Upper lobe of left lung (tissue), 4 donors: ENCODE data around the gene GLP2R.

ENCODE experiments used
- EP300 ChIP-seq, 4 donors: sonication (generic); formaldehyde crosslinking; IDR thresholded peaks; one replicate each; pipeline ENCODE4 v1.5.1; 2017; ENCODE audit warnings: antibody characterized with exemption in 4 of 4, control low read depth in 2 of 4
- POLR2AphosphoS5 ChIP-seq, 2 donors: sonication (generic); formaldehyde crosslinking; IDR thresholded peaks; one replicate each; pipeline ENCODE4 v1.5.1; 2017; ENCODE audit warnings: antibody characterized with exemption in 2 of 2
- TF ChIP-seq, protein P1 (sequence below), 6 experiments: fragments of 450-650 bp in 4 of 6; fragments of 200-600 bp in 2 of 6; sonication (generic) in 2 of 6; IDR thresholded peaks; one replicate each; pipeline ENCODE4 v1.5.1; 2016 to 2019; ENCODE audit warnings: antibody characterized with exemption in 6 of 6

DNA sequence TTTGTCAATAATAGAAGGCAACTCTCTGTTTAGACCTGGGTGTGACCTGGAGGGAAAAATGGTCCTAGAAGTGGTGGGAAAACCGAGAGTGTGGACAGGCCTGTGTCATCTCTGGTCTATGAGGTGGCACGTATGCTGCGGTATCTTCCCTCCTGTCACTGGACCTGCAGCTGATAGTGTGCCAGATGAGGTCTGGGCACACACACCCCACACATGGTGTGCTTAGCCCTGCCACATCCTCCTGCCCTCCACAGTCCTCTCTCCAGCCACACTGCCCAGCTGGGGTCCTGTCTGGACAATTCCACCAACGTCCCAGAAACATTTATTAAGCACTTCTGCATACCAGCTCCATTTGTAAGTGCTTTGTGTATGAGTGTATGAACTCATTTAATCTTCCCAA is 37.2 kb downstream of the GLP2R start:
- TF ChIP-seq, protein P1, sequence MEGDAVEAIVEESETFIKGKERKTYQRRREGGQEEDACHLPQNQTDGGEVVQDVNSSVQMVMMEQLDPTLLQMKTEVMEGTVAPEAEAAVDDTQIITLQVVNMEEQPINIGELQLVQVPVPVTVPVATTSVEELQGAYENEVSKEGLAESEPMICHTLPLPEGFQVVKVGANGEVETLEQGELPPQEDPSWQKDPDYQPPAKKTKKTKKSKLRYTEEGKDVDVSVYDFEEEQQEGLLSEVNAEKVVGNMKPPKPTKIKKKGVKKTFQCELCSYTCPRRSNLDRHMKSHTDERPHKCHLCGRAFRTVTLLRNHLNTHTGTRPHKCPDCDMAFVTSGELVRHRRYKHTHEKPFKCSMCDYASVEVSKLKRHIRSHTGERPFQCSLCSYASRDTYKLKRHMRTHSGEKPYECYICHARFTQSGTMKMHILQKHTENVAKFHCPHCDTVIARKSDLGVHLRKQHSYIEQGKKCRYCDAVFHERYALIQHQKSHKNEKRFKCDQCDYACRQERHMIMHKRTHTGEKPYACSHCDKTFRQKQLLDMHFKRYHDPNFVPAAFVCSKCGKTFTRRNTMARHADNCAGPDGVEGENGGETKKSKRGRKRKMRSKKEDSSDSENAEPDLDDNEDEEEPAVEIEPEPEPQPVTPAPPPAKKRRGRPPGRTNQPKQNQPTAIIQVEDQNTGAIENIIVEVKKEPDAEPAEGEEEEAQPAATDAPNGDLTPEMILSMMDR (IDR thresholded peaks at IDR 0.05): no peak
- no peak for TF ChIP-seq EP300 (IDR thresholded peaks at IDR 0.05)
- TF ChIP-seq POLR2AphosphoS5 (IDR thresholded peaks at IDR 0.05): no peak
